Stimulated activated CD4-positive, alpha-beta T cell treated with anti-CD3 and anti-CD28 coated beads, Interleukin-1b, Interleukin-23, amount 100 ng/mL, for 48 hours (primary cell): Measurements from ENCODE around the gene LBX2.

Experiments used
- DNase-seq: peaks from one replicate; pipeline ENCODE4 v3.0.0-alpha.2; 2020

Gene LBX2

GRCh38 chr2:74499267-74499939, at the start of gene LBX2:
Gene LBX2 (minus strand): TSS chr2:74499603. CDS start chr2:74499537, 66 bp downstream.
- DNase-seq, result peak; percentile 45

GRCh38 chr2:74548285-74548899, 49.0 kb upstream of the LBX2 start:
- no peak for DNase-seq

DNA sequence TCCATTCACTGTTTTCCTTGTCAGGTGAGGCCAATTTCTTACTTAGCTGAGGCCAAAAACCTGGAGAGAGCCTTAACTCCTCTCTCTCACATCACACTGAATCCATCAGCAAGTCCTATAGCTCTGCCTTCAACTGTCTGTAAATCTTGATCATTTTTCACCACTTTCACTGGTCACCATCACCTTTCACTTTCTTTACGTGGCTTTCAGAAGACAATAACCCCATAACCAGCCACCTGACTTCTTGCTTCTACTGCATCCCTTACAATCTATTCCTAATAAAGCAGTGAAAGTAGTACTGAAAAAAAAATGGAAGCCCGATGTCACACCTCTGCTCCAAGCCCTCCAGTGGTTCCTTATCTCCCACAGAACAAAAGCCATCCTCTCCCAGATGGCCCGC, 46.6 kb upstream of the LBX2 start:
- DNase-seq, result no peak

- DNase-seq, result no peak
Observed at GRCh38 chr2:74544634-74545033, 45.2 kb upstream of the LBX2 start.

- DNase-seq, result no peak
Observed at GRCh38 chr2:74542978-74543377, 43.6 kb upstream of the LBX2 start.

GRCh38 chr2:74540291-74540690, 40.9 kb upstream of the LBX2 start:
- no peak for DNase-seq

GRCh38 chr2:74538881-74539339, 39.5 kb upstream of the LBX2 start:
- DNase-seq, result no peak

DNA sequence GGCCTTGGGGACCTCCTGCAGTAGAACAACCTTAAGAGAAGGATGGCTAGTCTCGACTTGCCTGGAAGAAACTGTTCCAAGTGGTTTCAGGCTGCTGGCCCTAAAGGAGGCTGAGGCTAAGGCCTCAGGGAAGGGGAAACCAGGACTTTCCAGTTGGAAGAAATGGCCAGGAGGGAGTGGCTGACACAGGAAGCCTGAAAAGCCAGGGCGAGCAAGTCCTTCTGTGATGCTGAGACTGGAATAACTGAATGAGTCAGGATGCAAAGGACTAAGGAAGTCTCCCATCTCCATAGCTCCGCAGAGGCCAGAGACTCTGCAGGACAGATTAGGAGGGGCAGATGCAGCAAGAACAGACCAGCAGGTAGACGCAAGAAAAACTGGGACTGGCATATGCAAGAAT, 37.7 kb upstream of the LBX2 start:
- no peak for DNase-seq

GRCh38 chr2:74536166-74536950, 37.0 kb upstream of the LBX2 start:
- no peak for DNase-seq

- DNase-seq, result no peak
Observed at GRCh38 chr2:74535440-74535965, 36.1 kb upstream of the LBX2 start.

DNA sequence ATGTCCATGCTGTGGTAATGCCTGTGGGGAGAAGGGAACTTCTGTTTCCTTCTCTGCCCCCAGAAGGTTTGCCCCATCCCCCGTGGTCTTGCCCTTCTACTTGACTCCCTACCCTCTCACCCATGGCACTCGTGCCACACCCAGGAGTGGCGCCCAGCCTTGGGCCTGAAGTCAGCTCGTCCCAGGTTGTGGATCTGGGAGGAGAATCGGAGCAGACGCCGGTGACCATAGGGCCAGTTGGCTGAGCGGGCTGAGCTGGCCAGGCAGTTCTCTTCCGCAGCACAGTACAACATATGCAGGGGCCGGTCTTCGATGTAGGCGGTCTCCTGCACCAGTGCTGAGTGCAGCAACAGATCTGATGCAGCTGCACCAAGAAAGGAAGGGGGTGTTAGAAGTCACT, 35.0 kb upstream of the LBX2 start:
- DNase-seq, result no peak

DNA sequence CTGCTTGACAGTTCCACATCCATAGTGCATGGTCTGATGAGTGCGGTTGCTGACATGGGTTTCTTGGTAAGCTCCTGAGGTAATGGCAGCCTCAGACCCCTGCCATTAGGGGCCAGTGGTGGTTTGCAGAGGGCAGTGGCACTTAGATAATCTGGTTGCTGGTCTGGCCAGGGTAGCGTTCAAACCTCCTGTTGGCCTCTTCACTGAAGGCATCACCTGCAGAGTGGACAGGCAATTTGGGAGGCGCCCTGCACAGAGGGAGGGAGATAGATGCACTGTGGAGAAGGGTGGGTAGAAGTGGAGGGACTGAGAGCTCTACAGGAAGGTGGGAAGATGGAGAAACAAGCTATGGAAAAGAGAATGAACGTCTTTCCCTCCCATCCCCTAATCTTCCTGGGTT, 34.1 kb upstream of the LBX2 start:
- no peak for DNase-seq

DNA sequence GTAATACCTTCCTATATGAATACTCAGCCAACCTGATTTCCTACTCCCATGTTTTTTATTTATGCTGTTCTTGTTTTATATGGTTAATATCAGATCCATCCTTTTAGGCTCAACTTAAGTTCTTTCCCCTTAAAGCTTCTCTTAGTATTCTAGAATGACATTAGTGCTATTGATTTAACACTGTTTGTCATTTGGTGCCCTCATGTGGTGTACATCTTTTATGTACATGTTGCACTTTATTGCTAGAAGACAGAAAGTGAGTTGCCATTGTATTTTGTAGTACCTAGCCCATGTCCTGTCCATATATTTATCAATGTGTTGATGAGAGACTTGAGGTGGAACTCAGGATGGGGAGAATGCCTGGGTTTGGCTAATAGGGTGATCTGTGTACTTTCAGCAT, 32.8 kb upstream of the LBX2 start:
- DNase-seq, result no peak

- DNase-seq, result no peak
Observed at GRCh38 chr2:74531666-74532065, 32.3 kb upstream of the LBX2 start.

DNA sequence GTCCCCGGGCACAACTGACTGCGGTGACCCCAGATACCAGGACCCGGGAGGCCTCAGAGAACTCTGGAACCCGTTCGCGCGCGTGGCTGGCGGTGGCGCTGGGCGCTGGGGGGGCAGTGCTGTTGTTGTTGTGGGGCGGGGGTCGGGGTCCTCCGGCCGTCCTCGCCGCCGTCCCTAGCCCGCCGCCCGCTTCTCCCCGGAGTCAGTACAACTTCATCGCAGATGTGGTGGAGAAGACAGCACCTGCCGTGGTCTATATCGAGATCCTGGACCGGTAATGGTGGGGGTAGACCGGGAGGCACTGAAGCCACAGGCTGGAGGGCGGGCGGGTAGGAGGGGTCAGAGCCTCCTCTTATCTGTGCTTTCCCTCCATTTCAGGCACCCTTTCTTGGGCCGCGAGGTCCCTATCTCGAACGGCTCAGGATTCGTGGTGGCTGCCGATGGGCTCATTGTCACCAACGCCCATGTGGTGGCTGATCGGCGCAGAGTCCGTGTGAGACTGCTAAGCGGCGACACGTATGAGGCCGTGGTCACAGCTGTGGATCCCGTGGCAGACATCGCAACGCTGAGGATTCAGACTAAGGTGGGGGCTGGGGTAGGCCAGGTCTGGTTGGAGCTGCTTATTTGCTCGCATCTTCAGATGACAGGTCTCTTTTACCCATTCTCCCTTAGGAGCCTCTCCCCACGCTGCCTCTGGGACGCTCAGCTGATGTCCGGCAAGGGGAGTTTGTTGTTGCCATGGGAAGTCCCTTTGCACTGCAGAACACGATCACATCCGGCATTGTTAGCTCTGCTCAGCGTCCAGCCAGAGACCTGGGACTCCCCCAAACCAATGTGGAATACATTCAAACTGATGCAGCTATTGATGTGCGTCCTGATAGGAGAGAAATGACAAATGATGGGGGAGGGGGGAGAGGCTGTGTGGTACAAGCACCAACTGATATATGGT, 31.1 kb upstream of the LBX2 start:
- DNase-seq, result peak; percentile 55

DNA sequence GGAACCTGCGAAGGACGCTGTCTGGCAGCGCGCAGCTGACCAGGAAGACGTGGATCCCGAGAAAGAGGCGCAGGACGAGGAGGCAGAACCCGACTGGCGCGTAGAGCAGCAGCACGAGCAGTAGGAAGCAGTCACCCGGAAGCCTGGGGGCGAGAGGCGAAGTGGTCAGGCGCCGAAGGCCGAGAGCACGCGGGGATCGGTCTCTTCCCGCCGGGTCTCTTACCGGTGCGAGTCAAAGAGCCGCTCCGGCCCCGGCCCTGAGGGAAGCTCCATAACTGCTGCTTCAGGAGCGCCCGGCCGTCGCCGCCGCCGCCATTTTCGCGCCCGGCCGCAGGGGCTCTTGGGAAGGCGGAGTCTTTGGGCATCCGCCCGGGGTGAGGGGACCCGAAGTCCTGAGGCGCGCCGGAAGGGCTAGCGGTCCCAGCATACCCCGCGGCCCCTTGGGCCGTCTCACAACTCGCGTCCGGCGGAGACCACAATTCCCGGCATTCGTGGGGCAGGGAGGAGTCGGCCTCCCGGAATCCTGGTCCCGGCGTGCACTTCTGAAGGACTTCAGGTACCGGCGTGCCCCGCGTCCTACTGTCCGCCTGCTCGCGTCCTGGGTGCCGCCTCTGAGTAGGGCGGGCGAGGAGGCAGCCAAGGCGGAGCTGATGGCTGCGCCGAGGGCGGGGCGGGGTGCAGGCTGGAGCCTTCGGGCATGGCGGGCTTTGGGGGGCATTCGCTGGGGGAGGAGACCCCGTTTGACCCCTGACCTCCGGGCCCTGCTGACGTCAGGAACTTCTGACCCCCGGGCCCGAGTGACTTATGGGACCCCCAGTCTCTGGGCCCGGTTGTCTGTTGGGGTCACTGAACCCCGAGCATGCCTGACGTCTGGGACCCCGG, 30.2 kb upstream of the LBX2 start, which contains the start of the genes AUP1 and HTRA2:
TSS of gene AUP1 (minus strand) at position 350 of the 882 bp plus-strand sequence. CDS start at position 273, 77 bp downstream.
TSS of gene HTRA2 (plus strand) at position 577 of the 882 bp plus-strand sequence. CDS start at position 651, 74 bp downstream.
- DNase-seq, result peak; percentile 96

- DNase-seq, result no peak
Observed at GRCh38 chr2:74528600-74529356, 29.4 kb upstream of the LBX2 start.

GRCh38 chr2:74527741-74528140, 28.3 kb upstream of the LBX2 start:
- DNase-seq, result no peak

DNA sequence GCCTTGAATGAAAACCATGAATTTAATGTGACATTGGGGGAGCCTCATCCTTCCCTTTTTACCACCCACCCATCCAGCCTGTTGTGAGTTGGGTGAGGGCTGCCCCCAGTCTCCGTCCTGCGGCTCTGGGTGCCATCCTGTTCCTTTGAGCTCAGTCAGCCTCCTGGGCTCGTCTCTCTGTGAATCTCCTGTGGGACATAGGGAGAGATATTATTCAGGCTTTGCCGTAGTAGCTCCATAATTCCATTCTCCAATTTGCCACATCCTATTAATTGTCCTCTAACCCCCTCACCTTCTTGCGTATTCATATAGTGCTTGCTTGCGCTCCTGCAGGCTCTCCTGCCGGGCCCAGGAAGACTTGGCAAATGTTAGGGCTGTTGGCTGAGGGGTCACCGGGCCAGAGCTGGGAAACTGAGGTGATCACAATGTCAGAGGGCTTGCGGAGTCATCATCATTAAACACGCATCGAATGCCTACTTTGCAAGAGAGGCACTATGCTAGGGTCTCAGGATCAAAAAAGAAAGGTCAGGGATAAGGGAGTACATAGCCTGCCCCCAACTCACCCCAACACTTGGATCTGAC, 27.3 kb upstream of the LBX2 start:
- no peak for DNase-seq
